Panc1 (cell line): ENCODE data around the gene LIMA1.
"Not testable (repeated sequence)": the region's sequence is repeated elsewhere in the genome, so short reads cannot be mapped to it uniquely, and the experiment has no call there.

Experiments used
- POLR2AphosphoS5 ChIP-seq: IDR thresholded peaks from 2 replicates; pipeline ENCODE4 v1.6.1; 2012; ENCODE audit warnings: mild to moderate bottlenecking, low read depth, low read length, moderate library complexity
- SIN3A ChIP-seq: IDR thresholded peaks from 2 replicates; pipeline ENCODE4 v1.6.1; 2012; ENCODE audit warnings: low read depth, mild to moderate bottlenecking, low read length, moderate library complexity, borderline replicate concordance; ENCODE audit not compliant: insufficient read depth
- TF ChIP-seq, protein P1 (sequence below): fragments of 450-650 bp; IDR thresholded peaks from 2 replicates; pipeline ENCODE4 v1.5.1; 2017; ENCODE audit warnings: mild to moderate bottlenecking
- TF ChIP-seq, protein P2 (sequence below), 2 experiments: IDR thresholded peaks; 2 replicates each; pipeline ENCODE4 v1.6.1; 2011 to 2012; ENCODE audit warnings: low read depth in 2 of 2, control low read depth in 1 of 2, low read length in 1 of 2, mild to moderate bottlenecking in 1 of 2, moderate library complexity in 1 of 2; ENCODE audit not compliant: insufficient read depth in 1 of 2

DNA sequence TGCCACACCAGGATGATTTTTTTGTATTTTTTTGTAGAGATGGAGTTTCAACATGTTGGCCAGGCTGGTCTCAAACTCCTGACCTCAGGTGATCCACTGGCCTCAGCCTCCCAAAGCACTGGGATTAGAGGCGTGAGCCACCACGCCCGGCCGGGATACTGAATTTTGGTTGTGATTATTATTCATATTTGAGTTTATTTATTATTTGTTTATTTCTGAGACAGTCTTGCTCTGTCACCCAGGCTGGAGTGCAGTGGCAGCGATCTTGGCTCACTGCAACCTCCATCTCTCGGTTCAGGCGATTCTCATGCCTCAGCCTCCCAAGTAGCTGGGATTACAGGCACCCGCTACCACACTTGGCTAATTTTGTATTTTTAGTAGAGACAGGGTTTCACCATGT lies 30.7 kb upstream of the LIMA1 start:
- TF ChIP-seq, protein P1, sequence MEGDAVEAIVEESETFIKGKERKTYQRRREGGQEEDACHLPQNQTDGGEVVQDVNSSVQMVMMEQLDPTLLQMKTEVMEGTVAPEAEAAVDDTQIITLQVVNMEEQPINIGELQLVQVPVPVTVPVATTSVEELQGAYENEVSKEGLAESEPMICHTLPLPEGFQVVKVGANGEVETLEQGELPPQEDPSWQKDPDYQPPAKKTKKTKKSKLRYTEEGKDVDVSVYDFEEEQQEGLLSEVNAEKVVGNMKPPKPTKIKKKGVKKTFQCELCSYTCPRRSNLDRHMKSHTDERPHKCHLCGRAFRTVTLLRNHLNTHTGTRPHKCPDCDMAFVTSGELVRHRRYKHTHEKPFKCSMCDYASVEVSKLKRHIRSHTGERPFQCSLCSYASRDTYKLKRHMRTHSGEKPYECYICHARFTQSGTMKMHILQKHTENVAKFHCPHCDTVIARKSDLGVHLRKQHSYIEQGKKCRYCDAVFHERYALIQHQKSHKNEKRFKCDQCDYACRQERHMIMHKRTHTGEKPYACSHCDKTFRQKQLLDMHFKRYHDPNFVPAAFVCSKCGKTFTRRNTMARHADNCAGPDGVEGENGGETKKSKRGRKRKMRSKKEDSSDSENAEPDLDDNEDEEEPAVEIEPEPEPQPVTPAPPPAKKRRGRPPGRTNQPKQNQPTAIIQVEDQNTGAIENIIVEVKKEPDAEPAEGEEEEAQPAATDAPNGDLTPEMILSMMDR, result not testable (repeated sequence)
- not testable (repeated sequence) for TF ChIP-seq POLR2AphosphoS5, SIN3A
- TF ChIP-seq, protein P2, sequence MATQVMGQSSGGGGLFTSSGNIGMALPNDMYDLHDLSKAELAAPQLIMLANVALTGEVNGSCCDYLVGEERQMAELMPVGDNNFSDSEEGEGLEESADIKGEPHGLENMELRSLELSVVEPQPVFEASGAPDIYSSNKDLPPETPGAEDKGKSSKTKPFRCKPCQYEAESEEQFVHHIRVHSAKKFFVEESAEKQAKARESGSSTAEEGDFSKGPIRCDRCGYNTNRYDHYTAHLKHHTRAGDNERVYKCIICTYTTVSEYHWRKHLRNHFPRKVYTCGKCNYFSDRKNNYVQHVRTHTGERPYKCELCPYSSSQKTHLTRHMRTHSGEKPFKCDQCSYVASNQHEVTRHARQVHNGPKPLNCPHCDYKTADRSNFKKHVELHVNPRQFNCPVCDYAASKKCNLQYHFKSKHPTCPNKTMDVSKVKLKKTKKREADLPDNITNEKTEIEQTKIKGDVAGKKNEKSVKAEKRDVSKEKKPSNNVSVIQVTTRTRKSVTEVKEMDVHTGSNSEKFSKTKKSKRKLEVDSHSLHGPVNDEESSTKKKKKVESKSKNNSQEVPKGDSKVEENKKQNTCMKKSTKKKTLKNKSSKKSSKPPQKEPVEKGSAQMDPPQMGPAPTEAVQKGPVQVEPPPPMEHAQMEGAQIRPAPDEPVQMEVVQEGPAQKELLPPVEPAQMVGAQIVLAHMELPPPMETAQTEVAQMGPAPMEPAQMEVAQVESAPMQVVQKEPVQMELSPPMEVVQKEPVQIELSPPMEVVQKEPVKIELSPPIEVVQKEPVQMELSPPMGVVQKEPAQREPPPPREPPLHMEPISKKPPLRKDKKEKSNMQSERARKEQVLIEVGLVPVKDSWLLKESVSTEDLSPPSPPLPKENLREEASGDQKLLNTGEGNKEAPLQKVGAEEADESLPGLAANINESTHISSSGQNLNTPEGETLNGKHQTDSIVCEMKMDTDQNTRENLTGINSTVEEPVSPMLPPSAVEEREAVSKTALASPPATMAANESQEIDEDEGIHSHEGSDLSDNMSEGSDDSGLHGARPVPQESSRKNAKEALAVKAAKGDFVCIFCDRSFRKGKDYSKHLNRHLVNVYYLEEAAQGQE (IDR thresholded peaks at IDR 0.05; ENCODE audit: insufficient read depth in 1 of 2, low read depth in 2 of 2, low read length in 1 of 2), result not testable (repeated sequence)
